Activated CD4-positive, alpha-beta T cell treated with anti-CD3 and anti-CD28 coated beads, Interleukin-2, Interleukin-4, amounts not matched to agents 100 ng/mL and 50 ng/mL, durations not matched to agents 16 hours and 8 hours (primary cell): ENCODE results near the gene ZNF8.
"Not testable (repeated sequence)": the region's sequence is repeated elsewhere in the genome, so short reads cannot be mapped to it uniquely, and the experiment has no call there.

Experiments used
- DNase-seq: peaks from one replicate; pipeline ENCODE4 v3.0.0-alpha.2; 2020; ENCODE audit warnings: low spot score

The ZNF8 gene

DNA sequence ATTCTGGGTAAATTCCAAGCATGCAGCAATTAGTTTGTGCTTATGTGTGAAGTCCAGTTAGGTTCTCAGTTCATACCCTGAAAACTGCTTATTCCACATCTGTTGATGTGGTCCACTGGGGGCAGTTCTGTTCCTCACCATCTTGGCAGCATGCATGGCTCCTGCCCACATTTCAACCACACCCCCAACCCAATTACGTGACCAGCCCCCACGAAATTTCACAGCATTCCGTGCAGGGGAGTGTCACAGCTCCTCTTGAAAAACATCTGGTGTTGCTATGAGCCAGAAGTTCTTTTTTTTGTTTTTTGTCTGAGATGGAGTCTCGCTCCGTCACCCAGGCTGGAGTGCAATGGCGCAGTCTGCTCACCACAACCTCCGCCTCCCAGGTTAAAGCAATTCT, 17.3 kb downstream of the ZNF8 start:
- DNase-seq = no peak

DNA sequence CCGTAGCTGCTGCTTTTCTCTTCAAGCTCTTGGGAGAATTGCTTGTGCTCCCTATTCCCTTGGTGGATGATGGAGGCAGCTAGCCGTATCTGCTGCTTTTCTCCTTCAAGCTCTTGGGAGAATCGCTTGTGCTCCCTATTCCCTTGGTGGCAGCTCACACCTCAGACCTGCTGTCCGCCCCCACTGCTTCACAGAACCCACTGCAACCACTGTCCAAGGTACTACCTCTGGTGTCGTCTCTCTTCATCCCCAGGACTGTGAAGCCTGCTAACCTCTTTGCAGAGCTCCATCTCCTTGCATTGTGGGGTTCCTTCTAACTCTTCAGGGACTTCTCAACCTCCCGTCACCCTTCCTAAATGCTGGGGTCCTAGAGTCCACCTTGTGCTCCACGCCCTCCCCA, 21.9 kb downstream of the ZNF8 start:
- DNase-seq = no peak

DNA sequence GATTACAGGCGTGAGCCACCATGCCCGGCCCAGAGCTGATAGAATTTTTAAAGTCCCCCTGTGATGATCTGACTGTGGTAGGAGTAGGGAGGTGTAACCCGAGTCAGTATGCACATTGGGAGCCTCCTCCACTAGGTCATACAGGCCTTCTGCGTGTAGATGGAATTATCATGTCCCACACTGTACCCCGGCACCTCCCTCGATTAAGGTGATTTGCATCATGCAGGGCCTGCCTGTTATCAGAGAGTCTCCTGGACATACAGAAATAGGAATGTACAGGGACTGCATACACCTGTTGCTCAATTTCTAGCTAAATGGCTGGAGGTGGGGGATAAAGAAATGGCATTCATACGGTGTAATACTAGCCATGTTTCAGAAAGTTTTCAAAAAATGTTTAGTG, 25.5 kb downstream of the ZNF8 start:
- no peak for DNase-seq

DNA sequence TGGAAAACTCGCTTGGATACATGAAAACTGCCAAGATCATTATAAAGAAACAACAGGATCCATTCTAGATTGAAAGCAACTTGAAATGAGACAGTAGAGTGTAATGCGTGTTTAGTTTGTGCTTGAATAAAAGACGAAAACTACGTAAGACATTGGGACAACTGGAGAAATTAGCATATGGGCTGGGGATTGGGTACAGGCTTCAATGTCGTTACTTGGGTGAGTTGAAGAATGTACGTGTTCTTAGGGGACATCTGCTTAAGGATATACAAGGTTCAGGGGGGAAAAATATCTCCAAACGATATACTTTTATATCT, 26.0 kb downstream of the ZNF8 start:
- DNase-seq = no peak

DNA sequence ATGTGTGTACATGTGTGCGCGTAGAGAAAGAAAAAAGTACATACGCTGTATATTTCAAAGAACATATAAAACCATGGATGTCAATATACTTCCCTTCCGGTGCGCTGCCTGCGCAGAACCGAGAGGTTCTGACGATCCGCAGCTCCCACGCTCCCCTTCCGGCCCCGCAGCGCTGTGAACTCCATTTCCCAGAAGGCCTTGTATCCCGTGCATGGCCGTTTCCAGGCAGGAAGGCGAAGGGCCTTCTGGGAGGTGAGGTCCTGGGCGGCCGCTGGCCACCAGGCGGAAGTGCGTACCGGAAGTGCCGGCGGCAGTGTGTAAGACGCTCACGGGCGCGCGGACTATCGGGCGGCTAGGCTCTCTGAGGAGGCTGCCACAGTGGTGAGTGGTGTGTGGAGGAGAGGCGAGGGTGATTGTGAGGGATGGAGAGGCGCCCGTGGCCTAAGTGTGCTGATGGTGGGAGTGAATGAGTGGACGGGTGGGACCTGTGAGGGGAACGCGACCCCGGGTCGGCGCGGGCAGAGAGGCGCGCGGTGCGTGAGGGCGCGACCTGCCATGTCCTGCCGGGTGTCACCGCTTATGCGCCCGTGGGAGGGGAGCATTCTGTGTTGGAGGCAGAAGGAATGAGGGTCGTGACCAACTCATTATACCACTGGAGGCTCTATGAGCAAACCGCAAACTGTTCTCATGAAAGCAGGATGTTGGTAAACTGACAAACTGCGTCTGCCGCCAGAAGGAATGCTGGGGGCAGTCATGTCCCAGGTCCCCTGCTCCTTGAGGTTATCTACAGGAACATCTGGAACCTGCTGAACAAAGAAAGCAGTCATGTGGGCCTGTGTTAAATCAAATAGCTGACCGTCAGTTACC, 26.5 kb downstream of the ZNF8 start, which contains the start of gene ERVK3-1:
ERVK3-1 (plus strand) TSS at position 313 of the 867 bp plus-strand sequence. CDS start 6,792 bp downstream, outside the sequence.
- DNase-seq = peak; percentile 97

DNA sequence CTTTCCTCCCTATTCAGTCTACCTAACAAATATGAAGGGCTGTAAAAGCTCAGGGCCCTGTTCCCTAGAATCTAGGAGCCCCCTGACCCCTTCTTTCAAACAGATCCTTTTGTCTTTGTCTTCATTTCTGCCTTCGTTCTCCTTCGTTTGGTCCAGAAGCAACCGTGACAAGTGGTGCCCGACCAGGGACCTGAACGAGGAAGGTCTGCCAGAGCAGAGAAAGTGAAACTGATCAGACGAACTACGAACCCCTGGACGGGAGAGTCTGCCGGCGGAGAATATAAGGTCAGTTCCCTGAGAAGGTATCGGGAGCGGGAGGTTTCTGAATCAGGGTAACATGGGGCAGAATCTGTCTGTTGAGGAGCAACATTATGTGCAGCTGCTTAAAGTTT, 27.2 kb downstream of the ZNF8 start:
- DNase-seq = no peak

DNA sequence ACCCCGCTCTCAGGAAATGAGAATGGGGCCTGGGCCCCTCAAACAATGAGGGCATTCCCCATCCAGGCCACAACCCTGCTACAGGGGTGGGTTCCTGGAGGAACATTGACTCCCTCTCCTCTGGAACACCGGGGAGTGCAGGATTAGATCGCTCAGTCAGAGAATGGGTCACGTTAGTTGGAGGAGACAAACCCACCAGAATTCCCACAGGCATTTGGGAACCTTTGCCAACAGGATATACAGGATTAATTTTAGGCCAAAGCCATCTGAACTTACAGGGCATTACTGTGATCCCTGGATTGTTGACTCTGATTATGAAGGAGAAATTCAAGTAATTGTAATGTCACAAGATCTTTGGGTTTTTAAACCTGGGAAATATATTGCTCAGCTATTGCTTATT, 29.0 kb downstream of the ZNF8 start:
- no peak for DNase-seq

DNA sequence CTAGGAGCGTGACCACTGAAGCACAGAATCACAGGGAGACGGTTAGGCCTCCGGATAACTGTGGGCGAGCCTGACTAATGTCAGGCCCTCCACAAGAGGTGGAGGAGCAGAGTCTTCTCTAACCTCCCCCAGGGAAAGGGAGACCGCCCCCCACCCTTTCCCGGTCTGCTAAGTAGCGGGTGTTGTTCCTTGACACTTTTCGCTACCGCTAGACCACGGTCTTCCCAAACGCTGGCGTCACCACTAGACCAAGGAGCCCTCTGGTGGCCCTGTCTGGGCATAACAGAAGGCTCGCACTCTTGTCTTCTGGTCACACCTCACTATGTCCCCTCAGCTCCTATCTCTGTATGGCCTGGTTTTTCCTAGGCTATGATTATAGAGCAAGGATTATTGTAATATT, 31.9 kb downstream of the ZNF8 start:
- DNase-seq = not testable (repeated sequence)

DNA sequence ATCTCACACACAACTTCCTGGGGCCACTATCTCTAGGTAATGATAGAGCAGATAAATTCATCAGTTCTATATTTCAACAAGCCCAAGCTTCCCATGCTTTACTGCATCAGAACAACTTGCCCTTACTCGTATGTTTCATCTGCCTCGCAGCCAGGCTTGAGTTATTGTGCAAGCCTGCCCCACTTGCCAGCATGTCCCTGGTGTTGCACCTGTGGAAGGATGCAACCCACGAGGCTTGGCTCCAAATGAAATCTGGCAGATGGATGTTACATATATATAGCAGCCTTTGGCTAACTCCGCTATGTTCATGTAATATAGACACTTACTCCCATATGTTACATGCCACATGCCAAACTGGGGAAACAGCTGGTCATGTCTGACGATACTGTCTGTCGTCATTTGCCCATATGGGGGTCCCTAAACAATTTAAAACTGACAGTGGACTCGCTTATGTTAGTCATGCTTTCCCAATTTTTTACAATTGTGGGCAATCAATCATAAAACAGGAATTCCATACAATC, 32.6 kb downstream of the ZNF8 start:
- no peak for DNase-seq

DNA sequence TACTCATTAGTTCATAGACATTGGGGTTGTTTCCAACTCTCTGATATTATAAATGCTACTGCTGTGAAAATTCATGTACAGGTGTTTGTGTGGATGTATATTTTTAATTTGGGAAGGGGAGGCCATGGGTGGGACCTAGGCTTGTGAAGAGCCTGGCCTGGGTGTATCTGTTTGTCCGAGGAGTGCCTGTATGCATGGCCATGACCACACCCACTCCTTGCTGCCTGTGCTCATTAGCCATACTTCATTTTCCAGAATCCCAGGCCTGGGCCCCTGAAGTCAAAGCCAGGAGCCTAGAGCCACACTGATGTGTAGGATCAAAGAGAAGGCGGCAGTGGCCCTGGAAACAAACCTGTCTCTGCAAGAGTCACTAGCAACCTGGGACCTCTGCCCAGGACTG, 36.8 kb downstream of the ZNF8 start:
- DNase-seq = no peak

DNA sequence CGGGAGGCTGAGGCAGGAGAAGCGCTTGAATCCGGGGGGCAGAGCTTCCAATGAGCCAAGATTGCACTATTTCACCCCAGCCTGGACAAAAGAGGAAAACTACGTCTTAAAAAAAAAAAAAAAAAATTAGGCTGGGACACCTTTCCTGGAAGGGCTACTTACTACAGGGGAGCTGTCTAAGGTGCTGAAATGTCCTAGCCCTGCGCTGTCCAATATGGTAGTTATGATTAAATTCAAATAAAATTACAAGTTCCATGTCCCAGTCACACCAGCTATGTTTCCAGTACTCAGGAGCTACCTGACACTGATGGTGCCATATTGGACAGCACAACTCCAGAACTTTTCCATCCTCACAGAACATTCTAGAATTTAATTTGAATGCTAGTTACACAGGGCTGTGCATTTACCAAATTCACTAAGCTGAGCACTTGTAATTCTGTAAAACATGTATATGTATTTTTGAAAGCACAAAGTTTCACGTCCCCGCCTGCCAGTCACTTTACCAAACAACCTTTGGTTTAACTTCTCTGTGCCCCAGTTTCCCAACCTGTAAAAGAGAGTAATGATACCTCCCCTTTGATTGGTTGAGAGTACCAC, 38.8 kb downstream of the ZNF8 start:
- no peak for DNase-seq

DNA sequence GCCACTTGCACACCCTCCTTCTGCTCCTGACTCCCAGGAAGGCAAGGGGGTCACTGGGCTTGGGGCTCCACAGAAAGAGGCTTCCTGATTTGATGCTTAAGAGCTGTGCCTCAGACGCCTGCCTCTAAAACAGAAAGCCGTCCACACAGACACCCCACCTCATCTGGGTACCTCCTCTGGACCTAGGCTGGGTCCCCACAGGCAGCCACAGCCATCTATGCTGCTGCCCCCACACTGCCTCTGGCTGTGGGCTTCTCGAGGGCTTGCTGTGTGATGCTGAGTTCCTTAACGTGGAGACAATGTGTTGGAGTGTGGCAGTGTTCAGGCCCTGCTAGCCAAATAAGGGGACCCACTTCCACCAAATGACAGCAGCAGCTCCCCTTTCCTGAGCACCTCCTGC, 39.5 kb downstream of the ZNF8 start:
- no peak for DNase-seq

DNA sequence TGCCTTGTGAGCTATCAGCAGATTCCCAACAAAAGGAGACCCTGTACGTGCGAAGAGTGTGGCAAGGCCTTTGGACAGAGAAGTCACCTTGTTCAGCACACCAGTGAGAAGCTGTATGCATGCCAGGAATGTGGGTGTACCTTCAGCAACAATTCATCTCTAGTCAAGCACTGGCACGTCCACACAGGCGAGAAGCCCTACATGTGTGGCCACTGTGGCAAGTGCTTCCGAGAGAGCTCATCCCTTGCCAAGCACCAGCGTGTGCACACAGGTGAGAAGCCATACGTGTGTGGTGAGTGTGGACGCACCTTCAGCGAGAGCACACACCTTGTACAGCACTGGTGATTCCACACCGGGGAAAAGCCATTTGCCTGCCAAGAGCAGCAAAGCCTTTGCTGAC, 40.5 kb downstream of the ZNF8 start:
- DNase-seq = no peak

DNA sequence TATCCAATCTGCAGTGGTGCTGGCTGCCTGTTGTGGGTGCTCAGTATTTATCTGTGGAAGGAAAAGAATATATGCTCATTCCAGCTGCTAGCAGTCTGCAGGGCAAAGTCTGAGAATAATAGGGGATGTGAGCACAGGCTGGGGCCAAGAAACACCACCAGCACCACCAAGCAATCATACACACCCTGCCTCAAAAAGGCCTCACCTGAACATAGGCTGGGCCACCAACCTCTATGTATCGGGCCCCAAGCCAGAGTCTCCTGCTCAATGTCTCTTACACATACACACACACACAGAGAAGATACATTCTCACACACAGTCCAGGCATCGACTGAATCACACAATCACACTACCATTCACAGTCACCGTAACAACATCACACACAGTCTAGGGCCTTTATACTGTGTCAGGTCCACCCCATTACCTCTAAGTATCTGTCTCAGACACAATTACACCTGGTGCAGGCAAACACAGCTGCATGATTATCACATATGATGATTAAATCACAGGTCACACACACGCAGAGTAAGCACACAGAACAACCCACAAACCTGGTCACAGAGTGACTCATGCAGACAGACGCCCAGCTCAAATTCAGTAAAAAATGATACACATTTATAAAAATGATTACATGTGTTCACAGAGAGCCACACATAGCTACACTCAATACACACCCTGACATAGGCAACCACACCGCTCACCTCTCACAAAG, 46.7 kb downstream of the ZNF8 start:
- no peak for DNase-seq

DNA sequence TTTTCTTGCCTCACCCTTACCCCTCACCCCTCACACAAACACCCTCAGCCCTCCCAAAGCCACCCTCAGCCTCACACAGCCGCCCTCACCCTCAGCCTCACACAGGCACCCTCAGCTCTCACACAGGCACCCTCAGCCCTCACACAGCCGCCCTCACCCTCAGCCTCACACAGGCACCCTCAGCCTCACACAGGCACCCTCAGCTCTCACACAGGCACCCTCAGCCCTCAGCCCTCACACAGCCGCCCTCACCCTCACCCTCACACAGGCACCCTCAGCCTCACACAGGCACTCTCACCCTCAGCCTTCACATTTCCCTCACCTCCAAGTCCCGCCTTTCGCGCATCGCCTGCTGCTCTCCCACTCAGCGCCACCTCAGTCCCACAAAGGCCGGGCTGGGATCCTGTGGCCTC, 47.8 kb downstream of the ZNF8 start:
- no peak for DNase-seq

DNA sequence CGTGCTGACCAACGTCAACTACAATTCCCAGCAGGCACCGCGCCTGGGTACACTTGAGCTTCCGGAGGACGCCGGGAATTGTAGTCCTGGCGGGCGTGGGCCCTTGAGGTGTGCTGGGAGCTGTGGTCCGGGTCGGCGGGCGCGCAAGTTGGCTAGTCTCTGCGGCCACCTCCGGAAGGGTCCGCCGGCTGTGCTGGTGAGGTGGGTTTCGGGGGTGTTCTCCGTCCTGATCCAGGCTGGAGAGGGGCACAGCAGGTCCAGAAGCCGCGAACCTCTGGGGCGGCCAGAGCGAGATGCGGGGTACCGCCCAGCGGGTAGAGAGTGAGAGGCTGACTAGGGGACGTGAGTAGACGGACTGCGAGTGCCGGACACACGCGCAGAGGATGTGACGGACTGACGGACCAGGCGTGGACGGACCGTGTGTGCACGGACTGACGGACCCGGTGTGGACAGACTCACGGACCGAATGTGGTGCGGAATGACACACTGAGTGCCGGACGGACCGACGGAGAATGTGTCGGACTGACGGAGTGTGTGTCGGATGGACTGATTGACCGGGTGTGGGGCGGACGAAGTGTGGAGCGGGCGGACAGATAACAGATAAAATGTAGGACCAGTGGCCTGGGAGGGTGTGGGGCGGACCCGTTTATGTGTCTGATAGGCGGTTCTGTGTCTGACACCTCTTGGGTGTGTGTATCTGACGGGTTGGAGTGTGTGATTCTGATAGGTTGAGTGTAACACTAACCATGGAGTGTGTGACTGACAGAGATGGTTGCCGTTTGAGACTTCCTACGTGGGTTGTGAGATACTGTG, 48.4 kb downstream of the ZNF8 start, which contains the start of gene ZSCAN22:
ZSCAN22 (plus strand) TSS at position 81 of the 813 bp plus-strand sequence. CDS start 7,809 bp downstream, outside the sequence.
- peak; percentile 94 for DNase-seq

DNA sequence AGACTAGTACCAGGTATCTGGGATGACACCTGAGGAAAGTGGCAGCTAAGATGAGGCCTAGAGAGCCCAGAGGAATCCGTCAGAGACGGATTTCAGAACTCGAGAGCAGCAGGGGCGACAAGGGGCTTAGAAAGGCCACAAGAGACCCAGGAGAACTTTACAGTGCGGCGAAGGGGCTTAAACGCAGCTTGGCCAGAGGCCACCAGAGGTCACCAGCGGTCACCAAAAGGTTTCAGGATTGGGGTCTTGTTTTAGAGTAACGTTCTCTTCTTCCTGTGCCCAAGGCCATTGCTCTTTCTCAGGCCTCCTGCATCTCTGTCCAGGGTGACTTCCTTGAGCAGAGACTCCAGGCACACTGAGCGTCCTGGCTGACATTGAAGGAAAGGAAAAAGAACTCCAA, 50.2 kb downstream of the ZNF8 start:
- no peak for DNase-seq

DNA sequence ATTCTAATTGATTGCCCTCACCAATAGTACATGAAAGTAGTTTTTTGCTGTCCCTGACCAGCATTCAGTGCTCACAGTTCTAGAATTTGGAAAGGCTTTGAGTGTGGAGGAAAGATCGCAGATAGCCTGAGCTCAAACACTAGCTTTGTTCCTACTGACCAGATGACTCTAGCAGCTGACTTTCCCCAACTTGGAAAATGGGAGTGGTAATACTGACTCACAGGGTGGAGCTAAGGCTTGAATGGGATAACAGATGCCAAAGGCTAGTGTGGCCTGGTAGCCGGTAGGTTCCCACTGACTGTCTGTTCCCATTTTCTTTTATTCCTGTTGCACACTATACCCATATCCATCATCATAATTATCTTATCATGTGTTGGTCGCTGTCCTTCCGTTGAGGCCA, 51.7 kb downstream of the ZNF8 start:
- DNase-seq = no peak

DNA sequence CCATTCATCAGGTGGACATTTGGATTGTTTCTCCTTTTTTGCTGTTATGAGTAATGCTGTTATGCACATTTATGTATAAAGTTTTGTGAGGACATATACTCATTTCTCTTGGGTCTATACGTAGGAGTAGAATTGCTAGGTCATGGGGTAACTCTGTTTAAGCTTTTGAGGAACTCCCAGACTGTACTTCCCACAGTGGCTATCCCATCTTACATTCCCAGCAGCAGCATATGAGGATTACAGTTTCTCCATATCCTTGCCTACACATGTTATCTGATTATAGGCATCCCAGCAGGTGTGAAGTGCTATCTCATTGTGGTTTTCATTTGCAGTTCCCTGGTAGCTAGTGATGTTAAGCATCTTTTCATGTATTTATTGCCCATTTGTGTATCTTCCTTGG, 53.9 kb downstream of the ZNF8 start:
- no peak for DNase-seq

DNA sequence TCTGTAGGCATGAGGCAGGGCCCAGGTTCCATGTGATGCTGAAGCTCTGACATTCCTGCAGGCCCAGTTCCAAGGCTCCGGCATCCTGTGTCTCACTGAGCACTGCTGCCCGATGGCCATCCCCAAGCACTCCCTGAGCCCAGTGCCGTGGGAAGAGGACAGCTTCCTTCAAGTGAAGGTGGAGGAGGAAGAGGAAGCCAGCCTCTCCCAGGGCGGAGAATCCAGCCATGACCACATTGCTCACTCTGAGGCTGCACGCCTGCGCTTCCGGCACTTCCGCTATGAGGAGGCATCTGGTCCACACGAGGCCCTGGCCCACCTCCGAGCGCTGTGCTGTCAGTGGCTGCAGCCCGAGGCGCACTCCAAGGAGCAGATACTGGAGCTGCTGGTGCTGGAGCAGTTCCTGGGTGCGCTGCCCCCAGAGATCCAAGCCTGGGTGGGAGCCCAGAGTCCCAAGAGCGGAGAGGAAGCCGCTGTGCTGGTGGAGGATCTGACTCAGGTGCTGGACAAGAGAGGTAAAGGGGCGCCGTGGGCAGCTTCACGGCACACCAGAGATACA, 56.0 kb downstream of the ZNF8 start:
- DNase-seq = no peak

DNA sequence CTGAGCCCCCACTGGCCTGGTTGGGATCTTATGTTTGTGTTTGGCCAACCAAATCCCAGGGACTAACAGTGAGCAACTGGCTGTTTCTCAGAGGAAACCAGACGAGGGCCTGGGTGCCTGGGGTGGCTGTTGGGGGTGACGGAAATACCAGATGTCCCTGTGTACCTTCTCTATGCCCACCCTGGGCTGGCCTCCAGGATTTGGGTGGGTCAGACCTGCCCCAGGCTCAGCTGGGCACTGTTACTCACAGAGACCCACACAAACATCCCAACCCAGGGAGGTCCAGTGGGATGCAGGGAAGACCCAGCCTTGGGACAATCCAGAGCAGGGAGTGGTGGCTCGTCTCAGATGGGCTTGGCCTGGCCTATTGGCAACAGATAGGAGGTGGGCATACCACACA, 56.9 kb downstream of the ZNF8 start:
- no peak for DNase-seq

DNA sequence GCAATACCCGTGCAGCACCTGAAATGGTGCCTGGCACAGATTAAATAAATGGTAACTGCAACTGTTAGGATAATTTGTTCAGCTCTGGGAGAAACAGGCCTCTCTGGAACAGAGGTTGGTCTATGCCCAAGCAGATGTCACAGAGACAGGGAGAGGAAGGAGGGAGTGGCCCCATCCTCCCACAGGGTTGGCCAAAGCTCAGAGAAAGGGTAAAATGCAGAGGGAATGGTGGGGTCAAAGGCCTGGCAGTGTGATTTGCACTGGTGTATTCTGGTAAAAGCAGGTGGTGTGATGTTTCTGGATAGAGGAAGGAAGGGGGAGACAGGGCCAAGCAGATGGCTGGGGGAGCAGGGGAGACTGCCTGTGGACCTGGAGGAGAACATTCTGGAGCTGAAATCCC, 57.5 kb downstream of the ZNF8 start:
- DNase-seq = no peak
